GM19193 (cell line): ENCODE data around the gene SUGP1.

Experiments
- POLR2A ChIP-seq: IDR thresholded peaks from 4 replicates; pipeline ENCODE4 v1.6.1; 2011; ENCODE audit not compliant: insufficient read depth, insufficient read length; ENCODE audit errors: extremely low read depth

The SUGP1 gene

DNA sequence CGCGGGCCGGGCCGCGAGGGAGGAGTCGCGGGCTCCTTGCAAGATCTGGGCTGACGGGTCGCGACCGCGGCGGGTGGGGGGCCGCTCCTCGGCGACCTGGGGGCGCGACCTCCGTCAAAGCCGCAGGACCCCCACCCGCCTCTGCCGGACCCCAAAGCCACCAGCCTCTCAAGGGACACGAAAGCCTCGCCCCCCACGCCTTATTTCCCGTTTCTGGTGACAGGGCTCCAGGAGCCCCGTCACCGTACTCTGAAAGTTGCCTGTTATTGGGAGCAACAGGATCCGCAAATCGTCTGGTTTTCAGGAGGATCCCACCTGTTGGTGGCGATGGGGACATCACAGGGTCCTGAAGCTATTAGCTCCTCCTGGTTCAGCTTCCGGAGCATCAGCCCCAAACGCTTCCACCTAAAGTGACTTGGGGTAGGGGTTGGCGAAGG, 850 bp upstream of the SUGP1 start:
- no peak for TF ChIP-seq POLR2A

DNA sequence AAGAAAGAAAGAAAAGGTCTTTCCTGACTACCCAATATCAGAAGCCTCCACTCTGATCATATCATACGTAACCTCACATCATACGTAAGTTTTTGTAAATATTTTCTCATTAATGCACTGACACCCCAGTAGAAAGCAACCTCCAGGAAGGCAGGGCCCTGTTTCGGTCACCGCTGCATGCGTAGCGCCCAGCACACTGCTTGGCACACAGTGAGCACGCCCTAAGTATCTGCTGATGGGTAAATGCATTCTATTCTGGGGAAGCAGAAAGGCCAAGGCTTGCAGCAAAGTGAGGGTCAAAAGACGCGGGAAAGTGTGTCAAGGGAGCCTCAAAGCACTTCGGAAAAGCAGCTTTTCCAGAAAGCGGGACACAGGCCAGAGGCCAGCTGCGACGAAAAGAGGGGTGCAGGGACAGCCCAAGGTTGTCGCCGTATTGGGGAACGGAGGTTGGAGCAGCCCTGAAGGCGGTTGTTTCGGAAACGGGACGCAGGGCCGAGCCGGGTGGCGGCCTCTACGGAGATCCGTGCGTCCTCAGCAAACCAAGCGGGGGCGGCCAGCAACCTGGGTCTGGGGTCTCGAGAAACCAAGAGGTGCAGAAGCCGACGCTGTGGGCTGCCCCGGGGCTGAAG, 463 bp downstream of the SUGP1 start:
- no peak for TF ChIP-seq POLR2A

DNA sequence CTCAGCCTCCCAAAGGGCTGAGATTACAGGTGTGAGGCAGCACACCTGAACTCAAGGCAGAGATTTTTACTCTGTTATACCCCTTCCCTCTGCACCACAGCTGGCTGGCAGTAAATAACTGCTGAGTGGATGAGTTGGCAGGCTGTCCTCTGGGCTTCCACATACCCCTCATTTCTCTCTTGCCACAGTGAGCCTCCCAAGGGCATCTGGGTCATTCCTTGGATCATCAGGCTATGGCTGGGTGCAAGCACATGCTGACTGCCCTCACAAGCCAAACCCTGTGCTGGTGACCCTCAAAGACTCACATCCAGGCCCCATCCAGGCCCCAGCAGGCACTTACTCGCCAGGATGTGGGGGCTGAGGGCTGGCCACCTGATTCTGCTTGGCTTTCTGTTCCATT, 4.2 kb downstream of the SUGP1 start:
- no peak for TF ChIP-seq POLR2A

- no peak for TF ChIP-seq POLR2A
These were observed 4.9 kb downstream of the SUGP1 start for GRCh38 chr19:19315444-19315843.

GRCh38 chr19:19308373-19308772, 11.9 kb downstream of the SUGP1 start:
- no peak for TF ChIP-seq POLR2A

DNA sequence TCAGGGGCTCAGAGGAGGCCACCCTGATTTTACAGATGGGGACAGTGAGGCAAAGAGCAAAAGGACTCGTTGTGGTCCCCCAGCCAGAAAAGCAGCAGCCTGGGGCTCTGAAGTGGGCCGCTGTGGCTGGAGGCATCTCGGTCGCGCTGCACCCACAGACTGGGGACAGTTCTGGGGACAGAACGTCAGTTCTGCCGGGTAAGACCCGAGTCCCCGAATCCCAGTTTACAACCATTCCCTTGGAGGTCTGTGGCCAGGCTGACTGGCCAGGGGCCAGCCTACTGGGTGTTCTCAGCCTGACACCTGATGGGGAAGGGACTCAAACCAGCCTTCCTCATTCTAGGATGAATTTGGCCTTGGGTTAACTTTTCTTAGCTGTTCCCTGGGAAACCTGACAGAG, 14.1 kb downstream of the SUGP1 start:
- no peak for TF ChIP-seq POLR2A

GRCh38 chr19:19305696-19306095, 14.6 kb downstream of the SUGP1 start:
- no peak for TF ChIP-seq POLR2A

GRCh38 chr19:19305066-19305465, 15.2 kb downstream of the SUGP1 start:
- TF ChIP-seq POLR2A: no peak

DNA sequence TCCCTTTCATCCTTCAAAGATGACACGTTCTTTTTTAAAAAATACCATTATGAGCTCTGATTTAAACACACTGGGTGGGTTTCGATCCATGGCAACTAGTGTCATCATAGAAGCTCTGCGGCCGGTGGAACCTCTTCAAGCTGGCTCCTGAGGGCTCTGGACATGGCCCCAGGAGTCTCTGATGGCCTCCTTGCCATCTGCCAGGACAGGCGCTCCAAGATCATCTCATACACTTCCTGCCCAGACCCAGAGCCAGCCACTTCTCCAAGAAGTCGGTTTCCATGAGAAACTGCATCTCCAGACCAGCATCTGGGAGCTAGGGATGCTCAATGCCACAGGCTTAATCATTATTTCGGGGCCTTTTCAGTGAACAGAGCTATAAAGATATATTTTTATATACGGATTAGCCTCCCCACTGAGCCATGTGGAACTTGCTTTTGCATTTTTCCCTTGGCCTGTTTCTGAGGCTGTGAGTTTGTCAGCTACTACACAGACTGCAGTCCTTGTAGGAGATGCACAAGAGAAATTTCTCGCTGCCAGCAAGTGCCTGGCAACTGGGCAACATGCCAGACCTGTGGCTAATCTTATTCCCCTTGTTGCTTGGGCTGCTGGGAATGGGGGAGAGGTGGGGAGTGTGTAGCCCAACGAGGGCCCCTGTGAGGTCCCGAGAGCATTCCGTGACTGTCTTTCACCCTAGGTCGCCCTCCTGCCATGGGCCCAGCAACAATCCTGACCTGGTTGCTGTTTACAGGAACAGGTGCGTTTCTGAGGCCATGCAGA, 15.9 kb downstream of the SUGP1 start:
- TF ChIP-seq POLR2A: no peak

- TF ChIP-seq POLR2A: no peak
These were observed 16.9 kb downstream of the SUGP1 start for GRCh38 chr19:19303411-19303810.

DNA sequence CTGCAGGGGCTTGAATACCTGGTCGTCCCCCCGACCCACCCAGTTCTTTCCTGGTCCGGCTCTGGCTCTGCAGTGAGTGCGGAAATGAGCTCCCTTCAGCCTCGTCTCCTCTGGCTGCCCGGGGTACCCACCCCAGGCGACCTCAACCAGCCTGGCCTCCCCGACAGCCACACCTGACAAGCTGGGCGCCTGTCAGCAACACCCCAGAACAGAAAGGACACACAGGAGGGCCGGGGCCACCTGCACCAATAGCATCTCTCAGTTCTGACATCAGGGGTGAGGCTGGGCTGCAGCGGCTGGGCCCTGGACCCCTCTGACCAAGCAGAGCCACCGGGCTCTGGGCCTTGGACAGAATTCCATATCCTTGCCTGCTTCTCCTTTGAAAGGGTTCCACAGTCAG, 19.7 kb downstream of the SUGP1 start:
- no peak for TF ChIP-seq POLR2A

GRCh38 chr19:19297759-19298158, 22.6 kb downstream of the SUGP1 start:
- TF ChIP-seq POLR2A: no peak

DNA sequence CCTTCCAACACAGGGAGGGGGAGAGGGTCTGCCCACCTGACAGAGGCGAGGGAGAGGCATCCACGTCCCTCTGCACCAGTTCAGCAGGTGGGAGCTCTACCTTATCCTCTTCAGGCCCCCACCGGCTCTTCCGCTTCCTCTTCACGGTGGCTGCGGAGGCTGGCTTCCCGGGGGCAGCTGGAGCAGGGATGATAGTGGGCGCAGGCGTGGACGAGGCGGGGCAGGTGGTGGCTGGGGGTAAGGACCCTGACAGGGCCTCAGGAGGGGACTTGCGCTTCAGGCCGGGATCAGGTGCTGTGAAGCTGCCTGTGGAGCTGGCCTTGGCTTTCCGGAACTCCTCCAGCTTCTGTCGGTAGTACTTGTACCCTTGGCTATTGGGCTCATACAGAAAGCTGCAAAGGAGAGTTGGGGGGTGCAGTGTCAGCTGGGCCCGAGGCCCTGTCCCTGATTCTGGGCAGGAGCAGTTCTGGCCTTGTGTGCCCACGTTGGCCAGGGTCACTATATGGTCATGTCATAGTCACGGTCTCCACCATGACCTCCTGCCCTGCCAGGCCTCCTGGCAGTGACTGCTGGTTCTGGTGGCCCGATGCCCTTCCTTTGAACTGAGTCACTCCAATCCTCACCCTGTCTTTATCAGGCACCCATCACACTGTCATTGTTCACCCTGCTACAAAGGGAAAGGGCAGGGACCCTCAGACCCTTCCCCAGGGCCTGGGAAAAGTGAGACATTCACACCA, 23.2 kb downstream of the SUGP1 start:
- no peak for TF ChIP-seq POLR2A

GRCh38 chr19:19294914-19295313, 25.4 kb downstream of the SUGP1 start:
- no peak for TF ChIP-seq POLR2A

GRCh38 chr19:19292607-19293006, 27.7 kb downstream of the SUGP1 start:
- no peak for TF ChIP-seq POLR2A

GRCh38 chr19:19285686-19286085, 34.6 kb downstream of the SUGP1 start:
- TF ChIP-seq POLR2A: no peak

DNA sequence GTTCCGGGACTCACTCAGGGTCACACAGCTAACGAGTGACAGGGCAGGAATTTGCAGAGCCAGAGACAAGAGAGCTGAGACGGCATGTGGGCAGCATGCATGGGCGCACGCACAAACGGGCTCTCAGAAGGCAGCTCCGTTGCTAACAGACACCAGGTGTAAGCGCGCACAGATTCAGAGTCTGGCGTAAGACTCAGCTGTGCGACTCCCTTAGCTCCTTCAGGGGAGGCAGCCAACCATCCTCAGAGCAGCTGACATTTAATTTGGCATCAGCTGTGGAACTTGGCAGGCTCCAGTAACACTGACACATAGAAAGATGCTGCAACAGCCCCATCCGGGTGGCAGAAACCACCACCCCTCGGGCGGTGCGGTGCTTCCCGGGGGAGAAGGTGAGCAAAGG, 39.7 kb downstream of the SUGP1 start:
- TF ChIP-seq POLR2A: no peak

- TF ChIP-seq POLR2A: no peak
These were observed 40.5 kb downstream of the SUGP1 start for GRCh38 chr19:19279853-19280252.
